Right lobe of liver (tissue), 4 donors: ENCODE measurements around the gene CPLX4.

Experiments used
- POLR2A ChIP-seq: fragments of 450-650 bp; IDR thresholded peaks from one replicate; pipeline ENCODE4 v1.6.1; 2017; ENCODE audit warnings: antibody characterized with exemption, mild to moderate bottlenecking
- TF ChIP-seq, protein P1 (sequence below), 4 donors: fragments of 200-600 bp in 3 of 4; fragments of 450-650 bp in 1 of 4; IDR thresholded peaks; one replicate each; pipeline versions ENCODE4 v1.5.1 to v1.8.0; 2016 to 2022; ENCODE audit warnings: antibody characterized with exemption in 4 of 4, mild to moderate bottlenecking in 2 of 4
- donor health status: DM: no; HTN: no; CAD: no.
- donor health status: DM: no; HTN: no; CAD: no.
- donor health status: DM: no; HTN: yes; CAD: no.

DNA sequence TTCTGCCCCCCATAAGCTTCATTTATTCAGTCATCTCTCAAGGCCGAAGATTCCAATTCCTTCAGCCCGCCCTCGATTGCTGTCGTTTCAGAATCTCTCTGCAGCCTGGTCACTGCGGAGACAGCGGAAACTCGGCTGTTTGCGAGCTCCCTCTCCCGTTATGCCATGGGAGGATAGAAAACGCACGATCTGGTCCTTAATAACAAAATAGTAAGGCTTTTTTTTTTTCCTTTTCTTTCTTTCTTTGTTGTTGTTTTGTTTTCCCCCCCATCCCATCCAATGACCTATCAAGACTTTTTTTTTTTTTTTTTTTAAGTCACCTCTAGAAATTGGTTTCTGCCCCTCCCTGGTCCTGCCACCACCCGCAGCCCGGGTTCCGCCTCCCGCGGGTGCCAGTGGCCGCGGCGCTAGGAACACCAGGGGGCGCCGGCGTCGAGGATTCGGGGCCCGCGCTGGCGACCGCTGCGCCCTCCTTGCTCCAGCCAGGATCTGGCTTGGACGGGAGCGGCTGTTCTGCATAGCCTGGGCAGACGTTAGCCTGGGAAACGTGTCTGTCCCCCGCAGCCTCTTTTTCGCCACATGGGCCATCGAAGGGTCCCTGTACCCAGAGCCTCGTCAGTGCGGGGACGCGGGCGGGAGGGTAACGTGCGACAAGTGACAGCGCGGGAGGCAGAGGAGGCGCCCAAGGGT, 10.1 kb downstream of the CPLX4 start:
- TF ChIP-seq, protein P1, sequence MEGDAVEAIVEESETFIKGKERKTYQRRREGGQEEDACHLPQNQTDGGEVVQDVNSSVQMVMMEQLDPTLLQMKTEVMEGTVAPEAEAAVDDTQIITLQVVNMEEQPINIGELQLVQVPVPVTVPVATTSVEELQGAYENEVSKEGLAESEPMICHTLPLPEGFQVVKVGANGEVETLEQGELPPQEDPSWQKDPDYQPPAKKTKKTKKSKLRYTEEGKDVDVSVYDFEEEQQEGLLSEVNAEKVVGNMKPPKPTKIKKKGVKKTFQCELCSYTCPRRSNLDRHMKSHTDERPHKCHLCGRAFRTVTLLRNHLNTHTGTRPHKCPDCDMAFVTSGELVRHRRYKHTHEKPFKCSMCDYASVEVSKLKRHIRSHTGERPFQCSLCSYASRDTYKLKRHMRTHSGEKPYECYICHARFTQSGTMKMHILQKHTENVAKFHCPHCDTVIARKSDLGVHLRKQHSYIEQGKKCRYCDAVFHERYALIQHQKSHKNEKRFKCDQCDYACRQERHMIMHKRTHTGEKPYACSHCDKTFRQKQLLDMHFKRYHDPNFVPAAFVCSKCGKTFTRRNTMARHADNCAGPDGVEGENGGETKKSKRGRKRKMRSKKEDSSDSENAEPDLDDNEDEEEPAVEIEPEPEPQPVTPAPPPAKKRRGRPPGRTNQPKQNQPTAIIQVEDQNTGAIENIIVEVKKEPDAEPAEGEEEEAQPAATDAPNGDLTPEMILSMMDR (IDR thresholded peaks at IDR 0.05) = peak; percentile 66 to 86 (median 84)
- no peak for TF ChIP-seq POLR2A
